ENCODE results near the gene DGKH.
"Not testable (repeated sequence)": the region's sequence is repeated elsewhere in the genome, so short reads cannot be mapped to it uniquely, and the experiment has no call there.

DGKH gene

DNA sequence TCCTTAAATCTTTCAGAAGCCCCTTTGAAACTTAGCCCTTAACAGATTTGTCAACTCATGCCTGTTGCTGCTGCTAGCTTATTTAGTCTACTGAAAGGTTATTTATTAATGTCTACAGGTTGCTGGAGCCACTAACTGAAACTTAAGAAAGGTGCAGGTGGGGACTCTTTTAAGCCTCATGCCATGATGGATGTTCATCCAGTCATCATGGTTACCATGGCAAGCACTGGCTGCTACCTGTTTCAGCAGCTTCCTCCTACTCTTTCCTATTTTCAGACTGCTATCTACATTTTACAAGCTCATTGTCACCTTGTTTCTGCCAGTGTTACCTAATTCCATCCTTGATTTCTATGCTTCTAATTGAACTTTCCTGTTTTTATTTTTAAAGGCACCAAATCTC, 27.1 kb downstream of the DGKH start:
- no peak for DNase-seq

DNA sequence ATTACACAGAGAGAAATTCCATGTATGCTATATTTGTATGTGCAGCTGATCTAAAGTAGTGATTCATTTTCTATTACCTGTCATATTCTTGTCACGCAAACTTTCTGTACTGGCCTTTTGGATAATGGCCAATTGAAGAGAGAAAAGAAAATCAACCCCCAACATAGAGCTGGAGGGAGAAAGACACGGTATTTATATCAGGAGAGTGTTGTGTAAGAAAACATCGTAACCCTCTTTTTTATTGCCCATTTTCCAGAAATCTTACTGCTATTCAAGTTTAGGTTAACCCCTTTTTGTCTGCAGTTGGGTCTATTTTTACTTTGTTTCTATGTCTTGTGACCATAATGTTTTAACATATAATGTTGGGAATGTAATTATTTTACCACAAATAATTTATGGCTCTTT, 27.9 kb downstream of the DGKH start:
- no peak for DNase-seq

DNA sequence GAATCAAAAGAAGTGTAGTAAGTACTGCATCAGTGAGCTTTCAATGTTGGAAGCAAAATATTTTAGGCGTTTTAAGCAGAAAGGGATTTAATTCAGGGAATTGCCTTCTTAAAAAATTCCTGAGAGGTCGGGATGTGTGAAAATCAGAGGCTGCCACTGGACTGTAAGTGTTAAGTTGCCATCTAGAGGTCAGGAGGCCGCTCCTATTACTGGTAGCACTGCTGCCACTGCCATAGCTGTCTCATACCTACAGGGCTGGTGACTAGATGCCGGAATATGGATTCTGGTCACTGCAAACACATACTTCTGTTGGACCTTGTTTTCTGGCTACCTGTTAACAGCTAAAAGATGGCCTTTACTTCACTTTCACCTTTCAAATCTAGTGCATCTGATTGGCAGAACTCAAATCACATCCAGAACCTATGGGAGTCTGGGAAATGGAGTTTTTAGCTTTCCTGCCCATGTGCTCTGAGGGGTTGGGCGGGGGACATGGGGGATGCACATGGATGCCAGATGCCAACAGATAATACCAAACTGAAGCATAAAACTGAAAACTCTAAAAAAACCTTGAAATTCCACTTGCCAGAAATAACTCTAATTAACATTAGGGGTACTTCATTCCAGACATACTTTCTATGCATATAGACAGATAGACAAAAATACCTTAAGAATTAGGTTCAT, 29.8 kb downstream of the DGKH start:
- DNase-seq: peak in 1 of 14 donors; percentile 1

DNA sequence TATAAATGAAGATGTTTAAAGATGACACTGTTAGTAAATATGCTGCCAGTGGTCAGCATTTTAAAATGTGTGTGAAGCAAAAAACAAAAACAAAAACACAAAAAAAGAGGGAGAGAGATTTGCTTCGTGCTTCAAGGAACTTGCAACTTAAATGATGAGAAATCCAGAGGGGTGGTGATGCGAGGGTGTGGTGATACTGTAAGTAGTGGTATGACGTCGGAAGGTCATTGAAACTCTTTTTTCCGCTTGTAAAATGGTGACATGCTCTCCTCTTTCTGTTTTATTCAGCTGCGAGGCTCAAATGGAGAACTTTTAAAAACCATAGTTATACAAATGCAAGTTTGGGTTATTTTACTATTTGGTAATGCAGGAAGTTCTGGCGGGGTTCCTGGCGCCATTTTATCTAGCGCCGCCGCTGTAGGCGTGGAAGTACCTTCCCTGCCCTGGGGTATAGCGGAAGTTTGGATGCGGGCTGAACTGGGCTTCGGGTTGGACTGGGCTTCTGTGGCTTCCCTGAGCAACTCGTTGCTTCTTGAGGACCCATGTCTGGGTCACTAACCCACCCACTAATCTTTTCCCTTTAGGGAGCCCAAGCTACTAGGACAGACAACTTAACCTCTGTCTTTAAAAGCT, 34.8 kb downstream of the DGKH start:
- no peak for DNase-seq

DNA sequence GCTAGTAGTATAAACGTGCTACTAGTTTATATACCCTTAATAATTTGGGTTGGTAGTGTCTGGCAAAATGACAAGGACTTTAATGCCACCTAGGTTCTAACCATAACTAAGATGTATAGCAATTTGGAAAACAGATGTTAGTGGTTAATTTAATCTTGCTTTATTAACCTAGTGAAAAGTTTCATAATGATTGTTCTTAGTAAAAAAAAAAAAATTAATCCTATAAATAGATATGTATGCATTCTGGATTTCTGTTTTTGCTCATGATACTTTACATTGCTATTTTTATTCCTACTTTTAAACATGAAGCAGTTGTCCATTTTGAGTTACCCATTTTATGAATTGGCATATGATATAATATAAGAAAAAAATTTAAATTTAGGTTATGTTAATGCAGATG, 36.3 kb downstream of the DGKH start:
- no peak for DNase-seq

DNA sequence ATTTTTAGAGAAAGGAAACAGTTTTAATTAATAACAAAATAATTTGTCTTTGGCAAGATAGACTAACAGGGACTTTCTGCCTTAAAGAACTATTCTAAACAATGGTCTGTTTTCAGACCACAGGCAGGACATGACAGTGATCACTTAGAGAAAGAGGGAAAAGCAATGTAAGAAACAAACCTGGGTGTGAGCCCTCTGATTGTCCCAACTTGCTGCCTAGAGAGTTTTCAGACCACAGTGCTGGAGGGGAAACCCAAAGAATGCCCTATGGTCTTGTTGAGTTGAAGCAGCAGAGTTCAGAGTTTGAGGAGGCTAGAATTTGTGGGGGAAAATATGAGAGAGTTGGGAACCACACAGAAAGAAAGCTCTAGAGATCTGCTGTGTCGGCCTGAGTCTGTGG, 38.1 kb downstream of the DGKH start:
- no peak for DNase-seq

DNA sequence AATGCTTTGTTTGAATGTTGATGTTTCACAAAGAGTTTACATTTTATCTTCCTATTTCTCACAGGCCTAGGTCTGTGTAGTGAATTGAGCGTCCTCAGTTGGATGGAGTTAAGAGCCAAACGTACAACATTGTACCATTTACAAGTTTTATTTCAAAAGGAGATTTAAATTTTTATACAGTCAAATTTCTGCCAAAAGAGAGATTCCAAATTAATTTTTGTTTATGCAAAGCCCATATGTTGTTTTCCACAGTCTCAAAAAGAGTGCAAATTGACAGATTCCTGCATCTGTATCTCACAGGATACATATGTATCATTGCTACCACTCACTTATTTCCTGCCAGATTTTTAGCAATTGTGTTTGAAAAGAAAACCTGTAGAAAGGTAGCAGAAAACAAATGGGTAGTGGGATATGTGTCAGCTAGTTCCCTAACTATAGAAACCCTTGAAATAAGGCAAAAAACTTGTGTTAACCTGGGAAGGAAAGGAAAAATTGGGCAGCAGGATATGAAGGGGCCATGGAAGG, 46.1 kb downstream of the DGKH start:
- DNase-seq: no peak

DNA sequence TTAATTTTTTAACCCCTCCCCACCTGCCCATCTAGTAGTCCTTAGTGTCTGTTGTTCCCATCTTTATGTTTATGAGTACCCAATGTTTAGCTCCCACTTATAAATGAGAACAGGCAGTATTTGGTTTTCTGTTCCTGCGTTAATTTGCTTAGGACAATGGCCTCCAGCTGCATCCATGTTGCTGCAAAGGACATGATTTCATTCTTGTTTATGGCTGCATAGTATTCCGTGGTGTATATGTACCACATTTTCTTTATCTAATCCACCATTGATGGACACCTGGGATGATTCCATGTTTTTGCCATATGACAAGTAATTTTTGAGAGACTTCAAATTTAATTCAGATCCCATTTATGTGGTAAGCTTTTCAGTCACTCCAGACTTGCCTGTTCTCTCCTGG, 47.8 kb downstream of the DGKH start:
- DNase-seq: not testable (repeated sequence)

DNA sequence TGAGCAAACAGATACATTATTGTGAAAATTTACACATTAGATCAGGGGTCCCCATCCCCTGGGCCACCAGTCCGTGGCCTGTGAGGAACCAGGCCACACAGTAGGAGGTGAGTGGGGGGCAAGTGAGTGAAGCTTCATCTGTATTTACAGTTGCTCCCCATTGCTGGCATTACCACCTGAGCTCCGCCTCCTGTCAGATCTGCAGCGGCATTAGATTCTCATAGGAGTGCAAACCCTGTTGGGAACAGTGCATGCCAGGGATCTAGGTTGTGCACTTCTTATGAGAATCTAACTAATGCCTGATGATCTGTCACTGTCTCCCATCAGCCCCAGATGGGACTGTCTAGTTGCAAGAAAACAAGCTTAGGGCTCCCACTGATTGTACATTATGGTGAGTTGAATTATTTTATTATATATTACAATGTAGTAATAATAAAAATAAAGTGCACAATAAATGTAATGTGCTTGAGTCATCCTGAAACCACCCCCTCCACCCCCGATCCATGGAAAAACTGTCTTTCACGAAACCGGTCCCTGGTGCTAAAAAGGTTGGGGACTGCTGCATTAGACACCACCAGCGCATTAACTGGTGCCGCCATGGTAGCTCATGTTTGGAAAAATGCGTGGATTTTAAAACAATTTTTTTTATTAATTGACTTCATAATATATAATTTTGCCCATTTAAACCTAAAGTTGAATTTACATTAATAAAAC, 51.7 kb downstream of the DGKH start:
- DNase-seq: no peak

DNA sequence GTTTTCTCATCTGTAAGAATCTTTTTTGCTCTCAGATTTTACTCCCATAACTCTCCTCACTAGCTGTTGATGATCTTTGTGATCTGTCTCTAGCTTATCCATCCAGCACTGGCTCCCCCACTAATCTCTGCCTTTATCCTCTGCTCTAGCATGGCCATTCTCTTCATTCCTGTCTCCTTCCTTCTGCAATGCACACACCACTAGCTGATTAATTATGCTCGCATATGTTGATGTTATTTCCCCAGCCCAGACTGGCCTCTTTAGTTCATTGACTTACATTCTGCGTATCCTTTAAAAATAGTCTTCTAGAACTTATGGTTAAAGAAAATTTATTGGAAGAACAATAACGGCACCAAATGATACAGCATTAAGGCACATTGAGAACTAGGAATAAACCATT, 52.5 kb downstream of the DGKH start:
- no peak for DNase-seq

DNA sequence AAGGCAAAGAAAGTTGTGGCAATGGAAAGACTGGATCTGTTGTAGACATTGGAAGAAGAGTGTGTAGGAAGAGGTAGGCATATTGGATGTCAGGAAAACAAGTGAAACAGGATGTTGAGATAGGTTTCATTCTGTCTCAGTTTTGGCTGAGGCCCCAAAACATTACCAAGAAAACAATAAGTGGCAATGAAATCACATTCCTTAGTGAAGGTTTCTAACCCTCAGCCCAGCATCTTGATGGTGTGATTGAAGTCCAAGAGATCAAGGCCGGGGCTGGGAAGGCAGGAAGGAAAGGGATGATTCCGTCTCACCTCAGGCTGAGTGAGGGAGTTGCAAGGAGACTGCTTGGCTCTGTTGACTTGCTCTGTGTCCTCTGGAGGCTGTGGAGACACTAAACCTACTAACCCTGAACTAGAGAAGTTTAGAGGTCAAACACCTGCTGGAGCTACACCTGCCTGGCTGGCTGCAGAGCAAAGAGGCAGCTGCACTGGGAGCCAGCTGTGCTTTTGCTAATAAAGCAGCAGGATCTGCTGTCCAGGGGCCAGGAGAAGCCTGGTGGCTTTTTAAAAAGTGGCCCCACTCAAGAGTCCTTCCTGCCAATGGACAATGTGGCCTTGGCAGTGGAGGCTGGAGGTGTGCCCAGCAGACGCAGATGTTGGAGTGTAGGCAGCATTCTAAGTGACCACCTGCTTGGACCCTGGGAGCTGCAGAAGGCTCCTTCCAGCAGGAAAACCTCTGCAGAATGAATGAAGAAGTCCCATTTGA, 53.6 kb downstream of the DGKH start:
- DNase-seq: no peak

DNA sequence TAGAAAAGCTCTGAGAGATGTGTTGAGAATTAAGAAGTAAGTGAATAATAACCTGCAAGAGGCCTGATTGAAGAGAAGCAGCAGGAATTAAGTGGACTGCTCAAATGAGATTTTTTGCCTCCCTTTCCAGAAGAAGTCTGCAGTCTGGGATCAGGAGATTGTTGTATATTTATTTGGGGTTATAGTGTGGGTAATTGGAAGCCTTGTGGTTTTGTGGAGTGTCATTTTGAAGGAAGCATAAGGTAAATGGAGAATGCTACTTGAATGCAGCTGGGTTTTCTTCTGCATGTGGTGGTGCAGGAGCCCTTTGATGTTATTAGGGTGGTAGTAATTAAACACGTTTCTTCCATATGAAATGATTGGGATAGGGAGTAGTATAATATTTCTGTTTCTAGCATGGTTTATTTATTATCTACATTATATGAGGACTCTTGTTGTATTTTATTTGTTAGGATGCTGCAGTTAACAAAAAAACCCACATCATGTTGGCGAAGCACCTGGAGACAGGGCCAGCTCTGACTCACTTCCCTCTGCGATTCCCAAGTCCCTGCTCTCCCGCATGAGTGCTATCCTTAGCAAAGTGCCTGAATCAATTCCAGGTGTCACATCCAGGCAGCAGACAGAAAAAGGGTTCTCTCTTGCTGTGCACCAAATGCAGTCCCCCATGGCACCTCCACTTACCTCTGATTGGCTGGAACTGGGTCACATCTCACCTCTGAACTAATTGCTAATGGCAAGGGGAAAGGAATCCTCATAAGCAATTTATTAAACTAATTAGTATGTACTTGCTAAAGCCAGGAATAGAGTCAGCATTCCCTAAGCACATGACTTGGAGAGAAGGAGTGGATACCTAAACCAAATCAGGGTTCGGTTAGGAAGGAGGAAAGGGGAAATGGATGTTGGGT, 54.8 kb downstream of the DGKH start:
- DNase-seq: no peak

DNA sequence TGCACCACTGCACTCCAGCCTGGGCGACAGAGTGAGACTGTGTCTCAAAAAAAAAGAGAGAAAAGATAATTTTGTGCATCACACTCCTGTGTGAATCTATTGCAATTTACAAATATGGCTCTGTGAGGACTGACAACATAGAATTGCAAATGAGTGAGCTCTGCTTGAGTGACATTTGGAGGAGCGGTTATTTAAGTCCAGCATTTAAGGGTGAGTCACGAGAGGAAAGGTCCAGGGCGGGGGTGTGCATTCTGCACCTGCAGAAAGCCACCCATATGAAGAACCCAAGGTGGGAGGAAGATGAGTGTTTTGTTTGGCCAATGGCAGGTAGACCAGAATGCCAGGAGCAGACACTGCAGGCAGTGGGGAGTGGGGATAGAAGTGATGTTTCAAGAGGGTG, 58.5 kb downstream of the DGKH start:
- DNase-seq: no peak

DNA sequence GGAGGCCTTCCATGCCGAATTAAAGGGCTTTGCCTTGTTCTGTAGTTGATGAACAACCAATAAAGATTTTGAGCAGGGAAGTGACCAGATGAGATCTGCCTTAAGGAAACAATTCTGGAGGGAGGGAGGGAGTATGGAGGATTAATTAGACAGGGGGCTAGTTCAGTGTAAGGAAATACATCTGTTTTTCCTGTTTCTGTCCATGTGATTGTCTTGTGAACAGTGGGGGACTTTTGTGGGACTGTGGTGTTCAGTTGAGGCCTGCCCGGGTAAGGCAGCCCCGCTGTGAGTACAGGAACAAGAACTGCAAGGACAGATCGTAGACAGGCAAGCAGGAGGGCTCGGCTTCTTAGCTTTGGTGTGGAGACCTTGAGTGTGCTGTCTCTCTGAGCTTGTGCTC, 59.0 kb downstream of the DGKH start:
- no peak for DNase-seq

DNA sequence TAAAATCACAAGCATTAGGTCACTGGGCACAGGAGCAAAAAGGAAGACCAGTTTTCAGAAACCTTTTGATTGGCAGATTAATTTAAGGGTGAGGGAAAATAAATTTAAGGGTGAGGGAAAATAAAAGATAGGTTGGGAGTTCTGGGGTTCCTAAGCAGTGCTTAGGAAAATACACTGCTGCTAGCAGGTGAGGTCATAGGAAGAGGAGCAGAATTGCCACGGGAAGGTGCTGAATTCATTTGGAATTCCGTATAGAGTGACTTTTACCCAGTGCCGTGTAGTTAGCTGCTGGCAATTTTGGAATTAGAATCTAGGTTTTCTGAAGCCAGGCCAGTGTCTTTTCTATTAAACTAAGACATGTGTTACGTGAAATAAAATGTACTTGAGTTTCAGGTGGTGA, 59.8 kb downstream of the DGKH start:
- no peak for DNase-seq

DNA sequence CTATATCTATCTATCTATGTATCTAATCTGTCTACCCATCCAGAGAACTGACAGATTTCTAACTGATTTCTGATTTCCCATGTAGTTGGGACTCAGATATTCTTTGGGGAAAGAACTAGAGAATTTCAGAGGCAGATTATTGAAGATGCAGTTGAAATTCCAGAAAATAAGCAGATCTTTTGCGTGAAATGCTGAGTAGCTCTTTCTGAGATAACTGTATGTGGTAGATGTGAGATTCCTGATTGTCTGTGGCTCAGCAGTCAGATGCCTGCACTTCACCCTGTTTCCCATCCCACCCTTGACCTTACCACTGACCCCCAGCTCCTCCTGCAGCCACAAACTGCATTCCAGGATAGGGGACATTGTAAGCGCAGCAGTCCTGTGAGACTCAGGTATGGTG, 61.5 kb downstream of the DGKH start:
- DNase-seq: no peak

DNA sequence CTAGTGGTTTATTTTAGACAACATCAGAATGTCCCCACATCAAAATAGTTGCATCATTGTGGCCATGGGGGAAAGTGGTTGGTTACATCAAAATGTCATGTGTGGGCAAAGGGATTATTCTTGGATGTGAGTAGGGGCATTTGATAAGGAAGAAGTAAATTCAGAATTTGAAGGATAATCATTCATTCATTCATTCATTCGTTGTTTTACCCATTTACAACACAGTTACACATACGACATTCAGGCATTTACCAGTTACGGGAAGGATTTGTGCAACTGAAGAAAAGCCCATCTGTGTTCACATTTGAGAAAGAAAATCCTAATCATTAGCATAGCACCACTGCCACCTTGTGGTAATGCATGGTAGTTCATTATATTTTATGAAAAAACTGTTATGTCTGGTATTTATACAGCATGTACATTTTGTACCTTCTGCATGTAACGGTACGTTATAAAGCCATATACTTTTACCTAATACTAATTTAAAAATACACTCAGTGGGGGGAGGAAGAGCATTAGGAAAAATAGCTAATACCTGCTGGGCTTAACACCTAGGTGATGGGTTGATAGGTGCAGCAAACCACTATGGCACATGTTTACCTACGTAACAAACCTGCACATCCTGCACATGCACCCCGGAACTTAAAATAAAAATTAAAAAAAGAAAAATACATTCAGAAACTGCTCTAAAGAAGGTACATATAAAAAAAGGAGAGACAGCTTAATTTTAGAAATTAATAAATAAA, 62.1 kb downstream of the DGKH start:
- peak in 3 of 14 donors; percentile 3 to 64 (median 22) for DNase-seq

DNA sequence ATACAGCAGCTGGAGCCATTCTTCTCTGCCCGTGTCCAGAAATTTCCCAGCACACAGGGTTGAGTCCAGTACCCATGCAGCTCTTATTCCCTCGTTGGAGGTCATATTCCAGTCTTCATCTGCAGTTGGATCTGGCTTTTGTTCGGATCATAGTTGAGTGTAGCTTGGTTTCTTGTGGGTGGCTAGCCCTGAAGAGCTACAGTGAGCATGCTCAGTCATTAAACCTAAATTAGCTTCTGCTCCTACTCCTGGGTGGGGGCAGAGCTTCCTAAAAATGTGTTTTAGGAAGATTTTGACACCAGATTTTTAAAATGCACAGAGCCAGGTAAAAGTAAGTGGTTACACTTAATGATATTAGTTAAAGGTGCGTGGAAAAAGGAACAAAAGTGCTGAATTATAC, 64.4 kb downstream of the DGKH start:
- DNase-seq: no peak

DNA sequence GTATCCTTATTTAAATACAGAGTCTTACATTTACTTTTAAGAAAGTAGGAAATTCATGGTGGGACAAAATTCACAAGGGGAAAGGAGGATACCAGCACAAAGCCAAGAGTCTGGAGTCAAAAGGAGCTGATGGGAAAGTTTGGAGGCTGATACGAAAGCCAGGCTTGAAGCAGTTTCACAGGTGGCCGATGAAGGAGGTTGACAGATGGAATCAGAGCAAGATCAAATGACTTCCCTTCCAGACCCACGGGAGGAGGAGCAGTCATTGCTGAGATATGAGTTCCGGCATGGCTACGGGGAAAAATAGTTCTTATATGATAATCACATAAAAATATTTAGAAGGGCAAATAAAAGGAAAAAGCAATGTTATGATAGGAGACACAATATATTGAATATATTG, 65.0 kb downstream of the DGKH start:
- DNase-seq: peak in 1 of 14 donors; percentile 19

DNA sequence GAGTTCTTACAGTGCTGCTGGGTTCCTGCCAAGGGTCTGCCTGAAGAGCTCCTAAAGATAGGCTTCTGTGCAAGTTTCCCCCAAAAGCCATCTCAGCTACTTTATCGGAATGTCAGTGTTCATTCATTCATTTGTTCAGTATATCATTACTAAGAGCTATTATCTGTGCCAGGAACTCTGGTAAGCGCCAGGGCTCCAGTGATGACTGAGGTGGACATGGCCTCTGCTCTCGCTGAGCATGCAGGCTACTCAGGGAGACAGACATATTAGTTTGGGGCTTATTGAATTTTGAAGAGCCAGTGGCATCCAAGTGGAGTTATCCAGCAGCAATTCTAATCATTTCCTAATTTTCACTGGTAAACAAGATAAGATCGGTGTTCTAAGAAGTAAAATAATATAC, 65.8 kb downstream of the DGKH start:
- no peak for DNase-seq

DNA sequence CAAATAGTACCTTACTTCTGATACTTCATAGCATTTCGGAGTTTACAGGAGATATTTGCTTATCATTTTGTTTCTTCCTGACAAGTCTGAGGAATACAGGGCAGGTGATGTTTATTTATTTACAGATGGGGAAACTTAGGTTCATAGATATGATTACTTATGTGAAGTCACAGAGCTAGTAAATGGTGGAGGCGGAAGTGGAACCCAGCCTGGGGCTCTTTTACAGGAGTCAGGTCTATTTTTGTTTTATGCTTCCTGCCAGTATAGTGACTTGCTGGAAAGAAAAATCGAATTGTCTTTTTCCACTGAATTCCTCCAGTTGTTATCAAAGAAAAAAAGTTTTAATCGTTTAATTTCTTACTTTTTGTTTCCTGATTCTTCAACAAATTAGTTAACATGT, 66.5 kb downstream of the DGKH start:
- DNase-seq: no peak

Measured in C1 segment of cervical spinal cord (tissue), 14 donors.